Stimulated activated CD8-positive, alpha-beta memory T cell treated with anti-CD3 and anti-CD28 coated beads, Interleukin-4, amount 100 ng/mL, for 24 hours (primary cell): ENCODE measurements around the gene GATAD2B.

Experiments used
- DNase-seq: peaks from one replicate; pipeline ENCODE4 v3.0.0-alpha.2; 2020; ENCODE audit warnings: low read depth

GATAD2B gene

GRCh38 chr1:153922972-153923925 lies at the start of gene GATAD2B:
GATAD2B (minus strand) TSS chr1:153922972; CDS start chr1:153828347, 94,625 bp downstream.
- peak; percentile 96 for DNase-seq

GRCh38 chr1:153970346-153970745 lies 47.6 kb upstream of the GATAD2B start:
- no peak for DNase-seq

GRCh38 chr1:153968972-153969371 lies 46.2 kb upstream of the GATAD2B start:
- no peak for DNase-seq

GRCh38 chr1:153968408-153968807 lies 45.6 kb upstream of the GATAD2B start:
- no peak for DNase-seq

GRCh38 chr1:153968000-153968363 lies 45.2 kb upstream of the GATAD2B start:
- no peak for DNase-seq

GRCh38 chr1:153967107-153967999 lies 44.6 kb upstream of the GATAD2B start, which contains the start of gene CREB3L4:
CREB3L4 (plus strand) TSS chr1:153967902; CDS start chr1:153968526, 624 bp downstream.
- peak; percentile 70 for DNase-seq

GRCh38 chr1:153963850-153964331 lies 41.1 kb upstream of the GATAD2B start:
- DNase-seq = no peak

GRCh38 chr1:153963030-153963849 lies 40.5 kb upstream of the GATAD2B start, which contains the start of gene SLC39A1:
SLC39A1 (minus strand) TSS chr1:153963537; CDS start chr1:153962715, 822 bp downstream.
- DNase-seq = peak; percentile 90

- DNase-seq = no peak
These were observed 39.6 kb upstream of the GATAD2B start for GRCh38 chr1:153962088-153963029.

- no peak for DNase-seq
These were observed 38.6 kb upstream of the GATAD2B start for GRCh38 chr1:153961421-153961820.

- no peak for DNase-seq
These were observed 37.4 kb upstream of the GATAD2B start for GRCh38 chr1:153960206-153960605.

- no peak for DNase-seq
These were observed 36.7 kb upstream of the GATAD2B start for GRCh38 chr1:153959454-153959853.

- DNase-seq = no peak
These were observed 36.1 kb upstream of the GATAD2B start for GRCh38 chr1:153958961-153959260.

- peak; percentile 95 for DNase-seq
These were observed 35.6 kb upstream of the GATAD2B start, which contains the start of gene CRTC2 for GRCh38 chr1:153958111-153958960. CRTC2 (minus strand) TSS chr1:153958612; CDS start chr1:153958497, 115 bp downstream.

GRCh38 chr1:153957744-153958110 lies 35.0 kb upstream of the GATAD2B start:
- no peak for DNase-seq

GRCh38 chr1:153956997-153957715 lies 34.4 kb upstream of the GATAD2B start:
- no peak for DNase-seq

- DNase-seq = no peak
These were observed 32.1 kb upstream of the GATAD2B start for GRCh38 chr1:153954826-153955225.

GRCh38 chr1:153953859-153954365 lies 31.1 kb upstream of the GATAD2B start:
- DNase-seq = no peak

GRCh38 chr1:153951801-153952200 lies 29.0 kb upstream of the GATAD2B start:
- DNase-seq = no peak
